Endodermal cell (in vitro differentiated cells): ENCODE measurements around the gene YIPF3. TPM values are rescaled to one million over a fixed set of nuclear protein-coding genes. Genes with fewer than 3 reads are reported as not detected.
"Not testable (repeated sequence)": the region's sequence is repeated elsewhere in the genome, so short reads cannot be mapped to it uniquely, and the experiment has no call there.

Experiments used
- DNase-seq: peaks from one replicate; pipeline ENCODE4 v3.0.0-alpha.2; 2017
- H3K27ac ChIP-seq: 2 replicates; pipeline ENCODE4 v1.5.1; 2013; ENCODE audit warnings: mild to moderate bottlenecking, low read depth, low read length, moderate library complexity
- H3K27me3 ChIP-seq: 2 replicates; pipeline ENCODE4 v1.6.1; 2013; ENCODE audit warnings: mild to moderate bottlenecking, low read length, moderate library complexity; ENCODE audit not compliant: insufficient read depth, control insufficient read depth, poor library complexity, severe bottlenecking
- H3K36me3 ChIP-seq: 2 replicates; pipeline ENCODE4 v1.7.0; 2013; ENCODE audit warnings: mild to moderate bottlenecking, low read length, moderate library complexity; ENCODE audit not compliant: control insufficient read depth, insufficient read depth
- H3K4me1 ChIP-seq: one replicate; pipeline ENCODE4 v1.7.0; 2013; ENCODE audit warnings: low read length; ENCODE audit not compliant: control insufficient read depth, insufficient read depth
- H3K4me3 ChIP-seq: 2 replicates; pipeline ENCODE4 v1.5.1; 2013; ENCODE audit warnings: mild to moderate bottlenecking, low read length, moderate library complexity
- H3K9ac ChIP-seq: 2 replicates; pipeline ENCODE4 v1.6.1; 2013; ENCODE audit warnings: mild to moderate bottlenecking, low read length, moderate library complexity; ENCODE audit not compliant: poor library complexity, severe bottlenecking; ENCODE audit errors: extremely low read depth
- H3K9me3 ChIP-seq: 2 replicates; pipeline ENCODE4 v1.6.1; 2013; ENCODE audit warnings: mild to moderate bottlenecking, low read length, moderate library complexity; ENCODE audit not compliant: control insufficient read depth
- H3K27ac Mint-ChIP-seq: 2 replicates; pipeline ENCODE4 v1.8.0; 2020; ENCODE audit warnings: mixed read lengths
- H3K27me3 Mint-ChIP-seq: 2 replicates; pipeline ENCODE4 v1.8.0; 2021; ENCODE audit warnings: mild to moderate bottlenecking, mixed read lengths; ENCODE audit not compliant: insufficient read depth
- H3K36me3 Mint-ChIP-seq: 2 replicates; pipeline ENCODE4 v1.8.0; 2020; ENCODE audit warnings: low read depth, mixed read lengths
- H3K4me1 Mint-ChIP-seq: 2 replicates; pipeline ENCODE4 v1.8.0; 2020; ENCODE audit warnings: mixed read lengths
- H3K4me3 Mint-ChIP-seq: 2 replicates; pipeline ENCODE4 v1.8.0; 2020; ENCODE audit warnings: mild to moderate bottlenecking, moderate library complexity, mixed read lengths
- H3K9me3 Mint-ChIP-seq: 2 replicates; pipeline ENCODE4 v1.8.0; 2020; ENCODE audit warnings: mild to moderate bottlenecking, mixed read lengths
- WGBS, 2 experiments: methylation state at CpG; one replicate each; pipeline versions ENCODE4 v1.1.5 to v1.1.7; 2013; ENCODE audit warnings: missing lambda C conversion rate in 2 of 2, mixed read lengths in 1 of 2; ENCODE audit not compliant: insufficient coverage in 1 of 2, insufficient read length in 1 of 2; 5-methylcytosine and 5-hydroxymethylcytosine counted together
- total RNA-seq, 2 donors: library from RNA; stranded (reverse); fragmentation: NEBNext Ultra II Directional in 1 of 2; extraction: Animal tissue kit (Norgen Biotek cat#: 25700) in 1 of 2; gene quantifications; 2 replicates in 1 of 2; 3 replicates in 1 of 2; pipeline ENCODE4 v1.2.1, GENCODE V29; 2021
- TF ChIP-seq, protein P1 (sequence below): fragments of 200-600 bp; sonication (generic); conservative IDR thresholded peaks from 2 replicates; pipeline ENCODE4 v1.5.0; 2021; ENCODE audit warnings: antibody characterized with exemption, mild to moderate bottlenecking

YIPF3 gene
- total RNA-seq, 2 donors from 2014 or later, result 87.7 to 103 TPM

DNA sequence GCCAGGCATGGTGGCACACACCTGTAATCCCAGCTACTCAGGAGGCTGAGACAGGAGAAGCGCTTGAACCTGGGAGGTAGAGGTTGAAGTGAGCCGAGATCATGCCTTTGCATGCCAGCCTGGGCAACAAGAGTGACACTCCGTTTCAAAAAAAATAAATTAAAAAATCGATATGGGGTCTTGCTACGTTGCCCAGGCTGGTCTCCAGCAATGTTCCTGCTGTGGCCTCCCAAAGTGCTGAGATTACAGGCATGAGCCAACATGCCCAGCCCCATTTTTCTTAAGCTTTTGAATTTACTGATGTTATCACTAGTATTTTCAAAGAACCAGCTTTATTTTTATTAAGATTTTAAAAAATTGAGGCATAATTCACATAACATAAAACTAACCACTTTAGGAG is 23.8 kb upstream of the YIPF3 start:
- no peak overlapping the region for H3K27ac ChIP-seq
- H3K4me3 Mint-ChIP-seq, result no peak overlapping the region
- H3K4me3 ChIP-seq, result no peak overlapping the region
- peaks cover 59% of the 10 kb centered on the region for H3K36me3 Mint-ChIP-seq
- H3K9ac ChIP-seq, result no peak overlapping the region
- H3K27ac Mint-ChIP-seq, result no peak overlapping the region
- no peaks in the 10 kb centered on the region for H3K27me3 ChIP-seq
- no peak for DNase-seq
- H3K9me3 Mint-ChIP-seq, result no peaks in the 10 kb centered on the region
- H3K36me3 ChIP-seq, result peaks cover 57% of the 10 kb centered on the region
- no peaks in the 10 kb centered on the region for H3K9me3 ChIP-seq
- H3K4me1 ChIP-seq, result no peaks in the 10 kb centered on the region
- TF ChIP-seq, protein P1, sequence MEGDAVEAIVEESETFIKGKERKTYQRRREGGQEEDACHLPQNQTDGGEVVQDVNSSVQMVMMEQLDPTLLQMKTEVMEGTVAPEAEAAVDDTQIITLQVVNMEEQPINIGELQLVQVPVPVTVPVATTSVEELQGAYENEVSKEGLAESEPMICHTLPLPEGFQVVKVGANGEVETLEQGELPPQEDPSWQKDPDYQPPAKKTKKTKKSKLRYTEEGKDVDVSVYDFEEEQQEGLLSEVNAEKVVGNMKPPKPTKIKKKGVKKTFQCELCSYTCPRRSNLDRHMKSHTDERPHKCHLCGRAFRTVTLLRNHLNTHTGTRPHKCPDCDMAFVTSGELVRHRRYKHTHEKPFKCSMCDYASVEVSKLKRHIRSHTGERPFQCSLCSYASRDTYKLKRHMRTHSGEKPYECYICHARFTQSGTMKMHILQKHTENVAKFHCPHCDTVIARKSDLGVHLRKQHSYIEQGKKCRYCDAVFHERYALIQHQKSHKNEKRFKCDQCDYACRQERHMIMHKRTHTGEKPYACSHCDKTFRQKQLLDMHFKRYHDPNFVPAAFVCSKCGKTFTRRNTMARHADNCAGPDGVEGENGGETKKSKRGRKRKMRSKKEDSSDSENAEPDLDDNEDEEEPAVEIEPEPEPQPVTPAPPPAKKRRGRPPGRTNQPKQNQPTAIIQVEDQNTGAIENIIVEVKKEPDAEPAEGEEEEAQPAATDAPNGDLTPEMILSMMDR, result no peak
- WGBS, 2 experiments, result 94 to 97% methylated on average over 5 of the region's 5 CpGs
- no peaks in the 10 kb centered on the region for H3K27me3 Mint-ChIP-seq
- H3K4me1 Mint-ChIP-seq, result no peaks in the 10 kb centered on the region

DNA sequence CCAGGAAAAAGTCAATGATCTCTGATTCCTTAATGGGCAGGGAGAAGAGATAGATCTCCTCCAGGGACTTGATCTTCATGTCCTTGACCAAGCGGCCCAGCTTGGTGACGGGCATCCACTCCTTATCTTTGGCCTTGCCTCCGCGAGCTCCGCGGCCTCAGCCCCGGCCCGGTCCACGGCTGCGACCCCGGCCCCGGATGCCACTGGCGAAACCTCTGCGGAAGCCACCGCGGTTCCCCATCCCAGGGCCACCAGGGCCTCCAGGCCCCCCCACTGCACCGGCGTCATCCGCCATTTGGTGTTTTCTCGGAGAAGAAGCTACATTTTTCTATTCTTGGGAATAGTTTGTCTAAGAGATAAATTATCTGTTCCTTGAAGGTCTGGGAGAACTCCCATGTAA is 22.7 kb upstream of the YIPF3 start:
- H3K9me3 Mint-ChIP-seq, H3K9me3 ChIP-seq, H3K4me1 Mint-ChIP-seq, H3K4me3 Mint-ChIP-seq, H3K4me1 ChIP-seq, H3K27ac ChIP-seq, H3K27ac Mint-ChIP-seq, H3K4me3 ChIP-seq, DNase-seq, H3K9ac ChIP-seq, H3K27me3 ChIP-seq, H3K27me3 Mint-ChIP-seq: not testable (repeated sequence)
- H3K36me3 Mint-ChIP-seq, result peaks cover 53% of the 10 kb centered on the region
- peaks cover 51% of the 10 kb centered on the region for H3K36me3 ChIP-seq
- 97 to 98% methylated on average over 17 to 20 of the region's 20 CpGs for WGBS, 2 experiments

- not testable (repeated sequence) for H3K27me3 ChIP-seq, H3K27ac ChIP-seq, H3K4me3 Mint-ChIP-seq, H3K4me3 ChIP-seq, H3K4me1 Mint-ChIP-seq, H3K27ac Mint-ChIP-seq, H3K4me1 ChIP-seq, H3K9me3 ChIP-seq, DNase-seq, H3K9ac ChIP-seq, H3K27me3 Mint-ChIP-seq, H3K9me3 Mint-ChIP-seq
- 97% methylated on average over 15 of the region's 17 CpGs; no CpG with 5 or more reads in 1 of the 2 experiments for WGBS, 2 experiments
- peaks cover 53% of the 10 kb centered on the region for H3K36me3 ChIP-seq
- peaks cover 50% of the 10 kb centered on the region for H3K36me3 Mint-ChIP-seq
These were observed 22.3 kb upstream of the YIPF3 start for GRCh38 chr6:43538986-43539385.

DNA sequence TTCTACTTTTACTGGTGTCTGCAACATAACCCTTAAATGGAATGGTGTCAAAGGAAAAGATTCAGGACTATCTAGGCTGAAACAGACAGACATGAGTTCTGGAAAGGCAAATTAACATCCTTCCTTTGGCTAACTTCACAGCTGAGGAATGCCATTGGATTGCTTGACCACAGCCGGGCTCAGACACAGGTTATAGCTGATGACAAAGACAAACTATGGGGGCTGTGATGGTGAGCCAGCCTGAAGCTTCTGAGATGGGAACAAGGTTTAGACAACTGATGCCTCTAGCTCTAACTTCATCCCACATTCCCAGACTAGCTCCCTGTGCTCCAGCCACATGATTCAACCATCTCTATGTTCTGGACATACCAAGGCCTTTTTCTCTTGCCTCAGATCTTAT is 15.5 kb upstream of the YIPF3 start:
- H3K36me3 ChIP-seq, result peaks cover 75% of the 10 kb centered on the region
- TF ChIP-seq, protein P1, result no peak
- no peaks in the 10 kb centered on the region for H3K27me3 Mint-ChIP-seq
- H3K4me3 ChIP-seq, result no peak overlapping the region
- no peak for DNase-seq
- H3K9me3 Mint-ChIP-seq, result no peaks in the 10 kb centered on the region
- WGBS, 2 experiments, result 78 to 98% methylated on average over 1 of the region's 1 CpG
- peaks cover 64% of the 10 kb centered on the region for H3K36me3 Mint-ChIP-seq
- no peaks in the 10 kb centered on the region for H3K27me3 ChIP-seq
- no peak overlapping the region for H3K4me3 Mint-ChIP-seq
- no peak overlapping the region for H3K9ac ChIP-seq
- H3K4me1 ChIP-seq, result peaks cover 5% of the 10 kb centered on the region
- peak overlapping the region; percentile 13 for H3K27ac Mint-ChIP-seq
- no peaks in the 10 kb centered on the region for H3K9me3 ChIP-seq
- no peaks in the 10 kb centered on the region for H3K4me1 Mint-ChIP-seq
- H3K27ac ChIP-seq, result no peak overlapping the region
